T-helper 22 cell (primary cell): Measurements from ENCODE around the gene AP3D1.

Experiments
- DNase-seq: peaks from one replicate; pipeline ENCODE4 v3.0.0-alpha.2; 2020; ENCODE audit warnings: low read depth

Gene AP3D1

DNA sequence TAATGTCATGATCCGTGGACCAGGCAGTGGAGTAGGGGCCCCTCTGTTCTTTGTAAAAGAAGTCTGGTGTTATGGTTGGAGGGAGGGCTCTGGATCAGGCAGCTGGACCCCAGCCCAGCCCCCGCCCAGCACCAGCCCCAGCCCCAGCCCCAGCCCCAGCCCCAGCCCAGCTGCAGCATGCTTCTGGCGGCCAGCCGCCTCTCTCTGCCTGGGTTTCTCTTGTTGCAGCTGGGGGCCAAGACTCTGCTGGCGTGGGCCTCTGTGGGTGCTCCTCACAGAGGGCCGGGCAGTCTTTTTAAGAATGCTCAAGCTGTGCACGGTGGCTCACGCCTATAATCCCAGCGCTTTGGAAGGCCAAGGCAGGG, 30.2 kb upstream of the AP3D1 start:
- no peak for DNase-seq

- DNase-seq, result no peak
Observed at GRCh38 chr19:2180881-2181632, 29.7 kb upstream of the AP3D1 start.

- DNase-seq, result no peak
Observed at GRCh38 chr19:2180114-2180513, 28.7 kb upstream of the AP3D1 start.

- DNase-seq, result no peak
Observed at GRCh38 chr19:2179095-2179494, 27.7 kb upstream of the AP3D1 start.

DNA sequence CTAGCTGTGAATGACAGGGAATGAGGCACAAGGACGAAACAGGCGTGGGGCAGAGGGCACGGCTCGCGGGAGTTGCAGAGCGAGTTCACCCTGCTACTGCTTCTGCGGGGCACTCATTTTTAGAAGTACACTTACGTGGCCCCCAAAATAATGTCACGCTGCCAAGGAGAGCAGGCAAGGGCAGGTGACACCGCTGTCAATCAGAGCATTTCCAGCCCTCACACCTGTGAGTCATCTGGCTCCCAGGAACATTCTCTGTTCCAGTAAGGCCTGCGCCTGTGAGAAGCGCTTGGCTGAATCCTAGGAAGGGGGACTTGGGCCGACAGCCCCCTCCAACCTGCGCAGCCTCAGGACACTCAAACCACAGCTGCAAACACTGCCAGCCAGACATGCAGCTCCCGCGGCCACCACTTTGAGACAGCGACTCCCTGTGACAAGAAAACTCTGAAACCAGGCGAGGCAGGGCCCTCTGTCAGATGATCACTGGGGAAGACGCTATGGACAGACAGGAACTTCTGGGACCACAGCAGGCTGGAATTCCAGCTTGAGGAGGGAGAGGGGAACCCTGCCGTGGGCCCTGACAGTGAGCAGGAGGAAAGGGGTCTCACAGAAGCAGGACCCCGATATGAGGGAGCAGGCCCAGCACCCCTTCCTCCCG, 25.1 kb upstream of the AP3D1 start:
- no peak for DNase-seq

GRCh38 chr19:2175742-2176141, 24.4 kb upstream of the AP3D1 start:
- no peak for DNase-seq

DNA sequence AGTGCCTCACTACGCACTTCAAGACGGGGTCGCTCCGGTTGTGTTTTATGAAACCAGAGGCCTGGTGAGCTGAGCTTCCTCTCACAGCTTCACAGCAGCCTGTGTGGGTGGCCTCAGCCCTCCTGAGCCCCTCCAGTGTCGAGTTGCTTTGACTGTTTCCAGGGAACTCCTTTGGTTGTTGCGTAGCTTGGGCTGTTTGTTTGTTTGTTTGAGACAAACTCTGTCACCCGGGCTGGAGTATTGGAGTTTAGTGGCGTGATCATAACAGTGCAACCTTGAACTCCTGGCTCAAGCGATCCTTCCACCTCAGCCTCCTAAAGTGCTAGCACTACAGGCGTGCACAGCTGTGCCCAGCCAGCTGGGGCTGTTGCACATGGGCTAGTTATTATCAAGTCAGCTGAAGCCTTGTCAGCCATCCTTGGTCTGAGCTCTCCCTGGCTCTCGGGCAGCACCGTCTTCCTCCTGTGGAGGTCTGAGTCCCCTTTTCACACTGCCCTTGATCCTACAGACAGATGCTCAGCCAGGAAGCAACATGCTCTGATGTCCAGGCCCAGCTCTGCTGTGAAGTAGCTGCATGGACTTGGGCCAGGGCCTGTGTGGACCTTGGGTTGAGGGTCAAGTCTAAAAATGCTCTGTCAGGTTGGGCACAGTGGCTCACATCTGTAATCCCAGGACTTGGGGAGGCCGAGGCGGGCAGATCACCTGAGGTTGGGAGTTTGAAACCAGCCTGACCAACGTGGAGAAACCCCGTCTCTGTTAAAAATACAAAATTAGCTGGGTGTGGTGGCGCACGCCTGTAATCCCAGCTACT, 22.6 kb upstream of the AP3D1 start:
- DNase-seq, result no peak

DNA sequence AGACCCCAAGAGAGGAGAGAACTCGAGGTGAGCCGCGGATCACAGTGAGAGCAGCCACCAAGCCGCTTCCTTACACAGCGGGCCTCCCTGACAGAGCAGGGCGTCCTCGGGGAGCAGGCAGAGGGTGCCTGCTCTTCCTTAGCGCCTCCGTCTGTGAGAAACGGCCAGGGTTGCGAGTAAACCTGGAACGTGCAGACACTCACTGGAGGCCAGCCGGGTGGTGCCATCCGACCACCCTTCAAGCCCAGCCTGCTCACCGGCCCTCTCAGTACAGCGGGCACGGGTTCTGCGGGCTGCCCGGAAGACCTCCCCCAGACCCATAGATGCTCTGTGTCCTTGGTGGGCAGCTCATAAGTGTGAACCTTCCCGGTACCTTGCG, 22.0 kb upstream of the AP3D1 start:
- no peak for DNase-seq

- DNase-seq, result peak; percentile 73
Observed at GRCh38 chr19:2171349-2172145, 20.2 kb upstream of the AP3D1 start.

GRCh38 chr19:2170987-2171348, 19.6 kb upstream of the AP3D1 start:
- DNase-seq, result no peak

- no peak for DNase-seq
Observed at GRCh38 chr19:2170219-2170618, 18.9 kb upstream of the AP3D1 start.

DNA sequence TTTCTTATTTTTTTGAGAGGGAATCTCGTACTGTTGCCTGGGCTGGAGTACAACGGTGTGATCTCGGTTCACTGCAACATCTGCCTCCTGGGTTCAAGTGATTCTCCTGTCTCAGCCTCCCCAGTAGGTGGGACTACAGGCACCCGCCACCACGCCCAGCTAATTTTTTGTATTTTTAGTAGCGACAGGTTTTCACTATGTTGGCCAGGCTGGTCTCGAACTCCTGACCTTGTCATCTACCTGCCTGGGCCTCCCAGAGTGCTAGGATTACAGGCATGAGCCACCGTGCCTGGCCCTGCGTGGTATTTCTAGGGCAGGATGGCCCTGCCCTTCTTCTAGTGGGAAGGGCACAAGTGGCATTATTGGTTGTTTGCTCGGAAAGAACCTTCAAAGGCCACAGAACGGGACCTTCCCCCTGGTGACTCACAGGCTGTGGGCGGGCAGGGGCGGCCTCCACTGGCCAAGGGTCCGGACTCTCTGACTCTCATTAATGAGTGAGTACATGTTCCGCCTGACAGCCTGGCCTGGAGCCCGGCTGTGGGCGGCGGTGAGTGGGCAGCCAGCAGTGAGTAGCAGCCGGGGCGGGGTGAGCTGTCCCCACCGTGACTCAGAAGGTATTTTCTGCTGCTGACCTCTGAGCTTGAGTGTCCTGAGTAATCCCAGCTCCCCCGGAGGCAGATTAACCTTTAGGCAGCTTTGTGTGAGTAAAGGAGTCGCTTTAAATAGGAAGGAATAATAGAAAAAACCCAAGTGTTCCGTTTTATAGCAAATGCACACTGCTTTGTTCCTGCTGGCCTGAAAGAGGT, 17.5 kb upstream of the AP3D1 start:
- DNase-seq, result peak; percentile 33

GRCh38 chr19:2167896-2168618, 16.7 kb upstream of the AP3D1 start:
- no peak for DNase-seq

DNA sequence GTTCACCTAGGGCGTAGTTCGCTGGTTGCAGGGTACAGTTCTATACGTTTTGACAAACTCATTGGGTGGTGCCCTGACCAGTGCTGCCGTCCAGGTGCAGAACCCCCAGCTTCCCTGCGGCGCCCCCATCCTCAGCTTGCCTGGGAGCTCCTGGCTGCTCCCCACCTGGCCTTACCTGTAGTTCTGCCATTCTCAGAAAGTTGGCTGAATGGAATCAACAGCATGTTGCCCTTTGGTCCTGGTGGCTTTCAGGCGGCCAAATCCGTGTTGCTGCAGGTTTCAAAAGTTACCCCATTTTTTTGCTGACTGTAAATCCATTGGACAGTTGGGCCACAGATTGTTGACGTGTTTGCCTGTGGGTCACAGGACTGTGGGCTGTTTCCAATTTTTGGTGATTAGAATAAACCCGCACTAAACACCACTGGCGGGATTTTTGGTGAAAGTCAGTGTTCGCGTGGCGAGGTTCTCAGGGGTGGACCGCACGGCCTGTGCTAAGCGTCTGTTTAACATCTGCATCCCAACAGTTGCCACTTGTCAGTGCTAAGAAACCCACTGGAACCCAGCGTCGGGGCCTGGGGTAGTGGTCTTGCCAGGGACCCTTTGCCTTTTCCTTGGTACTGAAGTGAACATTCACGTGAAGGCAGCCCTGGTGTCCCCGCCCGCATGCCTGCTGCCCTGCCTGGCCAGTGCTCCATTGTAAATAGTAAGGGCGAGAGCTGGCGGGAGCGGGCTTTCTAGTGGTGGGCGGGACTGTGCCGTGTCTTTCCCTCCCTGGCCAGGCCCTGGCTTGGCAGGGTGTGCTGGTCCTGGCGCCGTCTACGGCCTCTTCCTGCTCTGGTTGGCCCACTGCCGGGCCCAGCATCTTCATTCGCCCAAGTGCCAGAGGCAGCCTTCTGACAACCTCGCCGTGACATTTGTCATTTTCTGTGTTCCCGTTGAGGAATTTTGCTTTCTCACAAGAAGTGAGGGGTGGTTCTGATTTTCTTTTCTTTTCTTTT, 15.7 kb upstream of the AP3D1 start:
- DNase-seq, result no peak

- no peak for DNase-seq
Observed at GRCh38 chr19:2164020-2164998, 12.9 kb upstream of the AP3D1 start.

DNA sequence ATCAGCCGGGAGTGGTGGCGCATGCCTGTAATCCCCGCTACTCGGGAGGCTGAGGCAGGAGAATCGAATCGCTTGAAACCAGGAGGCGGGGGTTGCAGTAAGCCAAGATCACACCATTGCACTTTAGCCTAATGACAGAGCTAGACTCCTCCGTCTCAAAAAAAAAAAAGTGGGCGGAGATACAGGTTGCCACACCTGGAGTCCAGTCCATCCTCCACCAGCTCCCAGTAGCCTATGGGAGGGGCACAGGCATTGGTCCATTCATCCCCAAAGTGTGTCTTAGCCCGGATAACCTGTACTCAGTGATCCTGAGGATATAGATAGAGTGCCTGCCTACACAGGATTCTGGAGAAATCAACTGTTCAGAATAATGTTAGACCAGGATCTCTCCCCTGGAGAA, 9.0 kb upstream of the AP3D1 start:
- no peak for DNase-seq

DNA sequence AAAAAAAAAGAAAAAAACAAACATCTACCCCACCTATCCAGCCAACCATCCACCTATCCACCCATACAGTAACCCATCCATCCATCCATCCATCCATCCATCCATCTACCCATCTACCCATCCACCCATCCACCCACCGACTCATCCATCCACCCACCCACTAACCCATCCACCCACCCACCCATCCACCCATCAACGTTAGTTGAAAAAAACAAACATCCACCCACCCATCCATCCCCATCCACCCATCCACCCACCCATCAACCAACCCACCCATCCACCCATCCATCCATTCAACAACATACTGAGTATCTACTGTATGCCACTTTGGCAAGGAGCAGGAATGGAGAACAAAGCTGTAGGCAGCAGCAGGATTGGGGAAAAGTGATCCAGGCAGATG, 6.1 kb upstream of the AP3D1 start:
- DNase-seq, result no peak

GRCh38 chr19:2154587-2155075, 3.3 kb upstream of the AP3D1 start:
- no peak for DNase-seq
